ENCODE measurements around the gene COG1.

The COG1 gene

DNA sequence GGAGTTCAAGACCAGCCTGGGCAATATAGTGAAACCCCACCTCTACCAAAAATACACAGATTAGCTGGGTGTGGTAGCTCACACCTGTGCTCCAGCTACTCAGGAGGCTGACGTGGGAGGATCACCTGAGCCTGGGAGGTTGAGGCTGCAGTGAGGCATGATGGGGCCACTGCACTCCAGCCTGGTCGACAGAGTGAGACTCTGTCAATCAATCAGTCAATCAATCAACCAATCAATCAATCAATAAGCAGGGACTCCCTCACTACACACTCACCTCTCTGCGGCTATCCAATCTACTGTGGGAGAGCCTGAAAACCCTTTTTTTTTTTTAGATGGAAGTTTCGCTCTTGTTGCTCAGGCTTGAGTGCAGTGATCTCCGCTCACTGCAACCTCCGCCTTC, 37.2 kb downstream of the COG1 start:
- DNase-seq, result no peak

GRCh38 chr17:73231395-73231794, 38.5 kb downstream of the COG1 start:
- no peak for DNase-seq

GRCh38 chr17:73231841-73232586, 39.2 kb downstream of the COG1 start:
- DNase-seq, result peak; percentile 87

GRCh38 chr17:73232587-73233373, 39.9 kb downstream of the COG1 start:
- peak; percentile 17 for DNase-seq

GRCh38 chr17:73234736-73235135, 41.9 kb downstream of the COG1 start:
- no peak for DNase-seq

GRCh38 chr17:73237714-73238113, 44.9 kb downstream of the COG1 start:
- DNase-seq, result no peak

- DNase-seq, result no peak
Observed at GRCh38 chr17:73240561-73240960, 47.7 kb downstream of the COG1 start.

- no peak for DNase-seq
Observed at GRCh38 chr17:73247726-73248125, 54.9 kb downstream of the COG1 start.

DNA sequence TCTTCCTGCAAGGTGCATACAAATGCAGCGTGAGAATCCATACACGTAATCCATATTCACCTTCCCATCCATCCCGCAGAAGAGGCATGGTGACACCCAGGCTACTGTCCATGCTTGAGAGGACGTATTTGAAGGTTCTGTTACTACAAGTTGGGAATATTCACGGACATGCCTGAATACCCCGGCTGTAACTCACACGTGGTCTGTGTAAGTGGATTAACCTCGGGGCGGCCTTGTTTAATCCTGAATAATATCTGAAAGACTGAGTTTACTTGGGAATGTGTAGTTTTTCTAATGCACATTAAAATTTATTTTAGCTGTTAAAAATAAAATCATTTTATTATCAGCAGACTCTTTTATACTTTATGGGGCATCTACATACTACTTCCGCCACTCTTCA, 55.7 kb downstream of the COG1 start:
- no peak for DNase-seq

GRCh38 chr17:73249700-73250099, 56.8 kb downstream of the COG1 start:
- DNase-seq, result no peak

DNA sequence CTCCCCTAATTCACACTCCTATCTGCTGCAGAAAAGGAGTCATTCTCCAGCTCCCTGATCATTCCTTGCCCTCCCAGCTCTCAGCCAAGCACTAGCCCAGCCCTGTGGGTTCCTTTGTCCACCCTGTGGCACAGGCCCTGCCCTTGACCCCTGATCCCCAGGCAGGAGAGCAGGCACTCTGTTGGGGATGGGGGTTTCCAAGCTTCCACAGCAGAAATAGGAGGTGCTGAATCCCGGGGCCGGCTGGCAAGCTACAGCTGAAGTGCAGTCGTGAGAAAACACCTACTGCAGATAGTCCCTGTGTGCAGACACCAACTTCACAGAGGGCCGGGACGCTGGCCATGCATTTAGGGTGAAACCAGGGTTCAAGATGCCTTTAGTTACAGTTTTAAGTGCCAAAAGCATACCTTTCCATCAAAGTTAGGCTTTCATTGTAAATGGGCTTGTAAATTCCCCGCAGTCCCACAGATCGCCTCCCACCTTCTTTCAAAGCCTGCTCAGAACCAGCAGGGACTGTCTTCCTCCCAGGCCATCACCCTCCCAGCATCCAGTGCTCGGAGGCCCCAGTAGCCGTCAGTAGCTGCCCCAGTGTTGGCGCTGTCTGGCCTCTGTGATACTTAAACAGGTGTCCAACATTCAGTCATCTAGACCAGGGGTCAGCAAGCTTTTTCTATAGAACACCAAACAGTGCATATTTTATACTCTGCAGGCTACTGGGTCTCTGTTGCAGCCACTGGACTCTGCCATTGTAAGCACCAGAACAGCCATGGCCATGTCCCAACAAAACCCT, 58.2 kb downstream of the COG1 start:
- no peak for DNase-seq

- no peak for DNase-seq
Observed at GRCh38 chr17:73251871-73252270, 59.0 kb downstream of the COG1 start.

DNA sequence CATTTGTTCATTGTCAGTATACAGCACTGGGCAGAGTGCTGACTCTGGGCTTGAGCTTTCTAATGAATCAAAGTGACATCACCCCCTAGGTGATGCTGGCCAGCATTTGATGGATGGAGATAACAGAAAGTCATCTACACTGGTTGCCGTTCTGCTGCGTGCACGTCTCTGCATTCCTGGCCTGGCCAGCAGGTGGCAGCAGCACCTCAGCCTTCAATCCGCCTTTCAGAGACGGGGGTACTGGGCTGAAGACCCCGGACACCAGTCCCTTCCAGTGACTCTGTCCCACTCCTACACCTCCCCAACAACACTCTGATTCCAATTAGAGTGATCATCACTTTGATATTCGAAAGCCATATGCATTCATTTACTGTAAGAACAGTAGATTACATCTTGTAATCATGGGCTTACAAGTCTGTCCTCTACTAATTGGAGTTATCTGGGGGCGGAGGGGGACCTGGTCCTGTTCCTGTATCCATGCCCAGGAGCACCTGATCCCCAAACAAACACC, 62.9 kb downstream of the COG1 start:
- peak; percentile 4 for DNase-seq

GRCh38 chr17:73256220-73256619, 63.4 kb downstream of the COG1 start:
- no peak for DNase-seq

DNA sequence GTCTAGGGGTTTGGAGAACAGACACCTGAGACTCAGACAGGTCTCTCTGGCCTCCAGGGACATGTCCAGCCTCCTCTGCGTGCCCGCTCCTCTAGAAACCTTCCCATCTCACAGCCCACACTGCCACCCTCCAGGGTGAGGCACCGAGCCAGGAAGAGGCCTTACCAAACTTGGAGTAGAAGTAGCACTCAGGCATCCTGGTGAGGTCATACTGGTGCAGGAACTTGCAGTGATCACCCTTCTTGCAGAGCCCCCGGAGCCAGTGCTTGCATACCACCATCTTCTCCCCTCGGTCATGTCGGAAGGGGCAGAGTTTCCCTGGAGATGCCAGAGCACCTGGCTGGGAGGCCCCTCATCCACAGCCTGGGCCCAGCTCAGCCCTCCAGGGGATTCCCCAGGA, 64.7 kb downstream of the COG1 start:
- no peak for DNase-seq

All from NCI-H2029 (cell line).